ENCODE measurements around the gene MTA1. TPM values are rescaled to one million over a fixed set of nuclear protein-coding genes. Genes with fewer than 3 reads are reported as not detected.

MTA1 gene
- total RNA-seq, 2 experiments from 2014 or later = 103 to 217 TPM

DNA sequence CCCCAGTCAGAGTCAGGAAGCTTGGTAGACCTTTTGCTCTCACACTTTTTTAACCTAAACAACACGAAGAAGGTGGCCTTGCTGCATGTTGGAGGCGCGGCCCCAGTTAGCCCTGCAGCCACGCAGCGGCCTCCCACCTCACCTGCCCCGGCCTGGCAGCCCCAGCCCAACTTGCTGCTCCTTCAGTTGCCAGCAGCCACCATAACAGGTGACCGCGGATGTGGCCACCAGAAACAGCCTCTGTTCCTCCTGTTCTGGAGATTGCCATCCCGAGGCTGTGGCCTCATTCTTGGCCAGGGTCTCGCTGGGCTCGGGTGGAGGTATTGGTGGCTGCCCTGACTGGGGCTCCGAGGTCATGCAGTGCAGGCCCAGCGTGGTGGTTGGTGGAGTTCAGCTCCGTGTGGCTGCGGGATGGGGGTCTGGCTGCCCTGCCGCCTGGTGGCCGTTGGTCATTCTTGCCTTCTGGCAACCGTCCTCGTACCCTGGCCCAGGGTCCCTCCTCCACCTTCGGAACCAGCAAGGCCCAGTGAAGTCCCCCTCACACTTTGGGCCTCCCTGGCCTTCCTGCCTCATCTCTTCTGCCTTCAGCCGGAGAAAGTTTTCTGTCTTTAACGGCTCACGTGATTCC, 42.0 kb upstream of the MTA1 start:
- Histone ChIP-seq H3K4me3 (ENCODE audit: low read depth, low read length, poor library complexity, severe bottlenecking) (no peak overlapping the region), H3K36me3 (ENCODE audit: insufficient read depth, low read length) (no peaks in the 10 kb centered on the region), H4K20me1 (ENCODE audit: insufficient read depth, low read length) (no peaks in the 10 kb centered on the region), H3K9me2 (ENCODE audit: insufficient read depth, low read length) (no peaks in the 10 kb centered on the region), H2AFZ (ENCODE audit: low read length) (no peak overlapping the region), H3K4me2 (ENCODE audit: low read length) (no peak overlapping the region), H3K9me3 (ENCODE audit: low read length) (no peaks in the 10 kb centered on the region), H3K79me2 (ENCODE audit: insufficient read depth, low read depth, low read length) (no peaks in the 10 kb centered on the region), H3K4me1 (ENCODE audit: insufficient read depth, low read length, poor library complexity, severe bottlenecking) (peaks cover 8% of the 10 kb centered on the region), H3K27ac (ENCODE audit: low read depth, low read length, poor library complexity, severe bottlenecking) (no peak overlapping the region)
- POLR2A ChIA-PET = no interaction called here
- intact Hi-C loops (cut with micrococcal nuclease; ENCODE audit: unreplicated experiment) = no loop called here
- DNase-seq (ENCODE audit: low spot score) = no peak
- TF ChIP-seq, protein P1, sequence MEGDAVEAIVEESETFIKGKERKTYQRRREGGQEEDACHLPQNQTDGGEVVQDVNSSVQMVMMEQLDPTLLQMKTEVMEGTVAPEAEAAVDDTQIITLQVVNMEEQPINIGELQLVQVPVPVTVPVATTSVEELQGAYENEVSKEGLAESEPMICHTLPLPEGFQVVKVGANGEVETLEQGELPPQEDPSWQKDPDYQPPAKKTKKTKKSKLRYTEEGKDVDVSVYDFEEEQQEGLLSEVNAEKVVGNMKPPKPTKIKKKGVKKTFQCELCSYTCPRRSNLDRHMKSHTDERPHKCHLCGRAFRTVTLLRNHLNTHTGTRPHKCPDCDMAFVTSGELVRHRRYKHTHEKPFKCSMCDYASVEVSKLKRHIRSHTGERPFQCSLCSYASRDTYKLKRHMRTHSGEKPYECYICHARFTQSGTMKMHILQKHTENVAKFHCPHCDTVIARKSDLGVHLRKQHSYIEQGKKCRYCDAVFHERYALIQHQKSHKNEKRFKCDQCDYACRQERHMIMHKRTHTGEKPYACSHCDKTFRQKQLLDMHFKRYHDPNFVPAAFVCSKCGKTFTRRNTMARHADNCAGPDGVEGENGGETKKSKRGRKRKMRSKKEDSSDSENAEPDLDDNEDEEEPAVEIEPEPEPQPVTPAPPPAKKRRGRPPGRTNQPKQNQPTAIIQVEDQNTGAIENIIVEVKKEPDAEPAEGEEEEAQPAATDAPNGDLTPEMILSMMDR (conservative IDR thresholded peaks at IDR 0.05; ENCODE audit: low read length) = no peak
- TF ChIP-seq EZH2phosphoT487 (IDR thresholded peaks at IDR 0.05; ENCODE audit: borderline replicate concordance, low read depth, low read length) = no peak
- no TSS peak for BruUV-seq (replicated peaks)
- CTCF ChIA-PET (ENCODE audit: unreplicated experiment) = no interaction called here

DNA sequence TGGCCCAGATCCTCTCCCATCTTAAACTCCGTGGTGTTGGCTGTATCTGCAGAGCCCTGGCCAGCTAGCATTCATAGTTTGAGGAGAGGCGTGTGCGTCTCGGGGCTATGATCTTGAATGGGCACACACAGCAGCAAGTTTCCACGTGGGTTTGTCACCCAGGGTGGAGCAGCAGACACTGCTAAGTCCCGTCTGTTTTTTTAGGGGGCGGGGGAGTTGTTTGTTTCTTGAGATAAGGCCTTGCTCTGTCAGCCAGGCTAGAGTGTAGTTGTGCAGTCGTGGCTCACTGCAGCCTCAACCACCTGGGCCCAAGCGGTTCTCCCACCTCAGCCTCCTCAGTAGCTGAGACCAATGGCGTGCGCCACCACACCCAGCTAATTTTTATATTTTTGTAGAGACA, 41.4 kb upstream of the MTA1 start:
- H3K4me2 ChIP-seq (ENCODE audit: low read length) = no peak overlapping the region
- CTCF ChIA-PET (ENCODE audit: unreplicated experiment) = no interaction called here
- H3K79me2 ChIP-seq (ENCODE audit: insufficient read depth, low read depth, low read length) = no peaks in the 10 kb centered on the region
- no peak overlapping the region for H3K4me3 ChIP-seq (ENCODE audit: low read depth, low read length, poor library complexity, severe bottlenecking)
- DNase-seq (ENCODE audit: low spot score) = no peak
- no peaks in the 10 kb centered on the region for H3K36me3 ChIP-seq (ENCODE audit: insufficient read depth, low read length)
- no peak for TF ChIP-seq EZH2phosphoT487 (IDR thresholded peaks at IDR 0.05; ENCODE audit: borderline replicate concordance, low read depth, low read length)
- TF ChIP-seq, protein P1 (conservative IDR thresholded peaks at IDR 0.05; ENCODE audit: low read length) = no peak
- no peak overlapping the region for H2AFZ ChIP-seq (ENCODE audit: low read length)
- BruUV-seq (replicated peaks) = no TSS peak
- intact Hi-C loops (cut with micrococcal nuclease; ENCODE audit: unreplicated experiment) = no loop called here
- no peaks in the 10 kb centered on the region for H4K20me1 ChIP-seq (ENCODE audit: insufficient read depth, low read length)
- H3K4me1 ChIP-seq (ENCODE audit: insufficient read depth, low read length, poor library complexity, severe bottlenecking) = peaks cover 8% of the 10 kb centered on the region
- no peaks in the 10 kb centered on the region for H3K9me3 ChIP-seq (ENCODE audit: low read length)
- no peaks in the 10 kb centered on the region for H3K9me2 ChIP-seq (ENCODE audit: insufficient read depth, low read length)
- POLR2A ChIA-PET = no interaction called here
- no peak overlapping the region for H3K27ac ChIP-seq (ENCODE audit: low read depth, low read length, poor library complexity, severe bottlenecking)

DNA sequence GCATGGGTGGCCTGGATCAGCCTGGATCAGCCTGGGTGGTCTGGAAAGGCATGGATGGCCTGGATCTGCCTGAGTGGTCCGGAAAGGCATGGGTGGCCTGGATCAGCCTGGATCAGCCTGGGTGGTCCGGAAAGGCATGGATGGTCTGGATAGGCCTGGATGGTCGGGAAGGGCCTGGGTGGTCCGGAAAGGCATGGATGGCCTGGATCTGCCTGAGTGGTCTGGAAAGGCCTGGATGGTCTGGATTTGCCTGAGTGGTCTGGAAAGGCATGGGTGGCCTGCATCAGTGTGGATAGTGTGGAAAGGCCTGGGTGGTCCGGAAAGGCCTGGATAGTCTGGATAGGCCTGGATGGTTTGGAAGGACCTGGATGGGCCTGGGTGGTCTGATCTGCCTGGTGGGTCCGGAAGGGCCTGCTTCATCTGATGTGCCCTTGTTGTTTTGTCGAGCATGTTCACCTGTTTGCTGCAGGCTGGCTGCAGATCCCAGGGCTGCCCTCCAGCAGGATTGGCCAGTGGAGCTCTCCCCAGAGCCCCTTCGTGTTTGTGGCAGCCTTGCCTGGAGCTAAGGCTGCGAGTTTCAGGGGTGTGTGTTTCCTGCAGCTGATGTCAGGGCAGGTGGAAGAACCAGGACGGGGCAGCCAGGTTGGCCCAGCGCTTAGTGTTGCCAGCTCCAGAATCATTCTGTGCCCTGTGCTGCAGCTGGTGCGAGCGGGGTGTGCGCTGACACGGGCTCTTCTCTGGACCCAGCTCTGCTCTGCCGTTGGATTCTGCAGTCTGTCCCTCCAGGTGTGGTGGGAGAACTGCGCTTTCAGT, 40.5 kb upstream of the MTA1 start:
- H3K4me2 ChIP-seq (ENCODE audit: low read length) = no peak overlapping the region
- no peaks in the 10 kb centered on the region for H3K36me3 ChIP-seq (ENCODE audit: insufficient read depth, low read length)
- TF ChIP-seq, protein P1 (conservative IDR thresholded peaks at IDR 0.05; ENCODE audit: low read length) = no peak
- TF ChIP-seq EZH2phosphoT487 (IDR thresholded peaks at IDR 0.05; ENCODE audit: borderline replicate concordance, low read depth, low read length) = no peak
- no peaks in the 10 kb centered on the region for H3K9me3 ChIP-seq (ENCODE audit: low read length)
- no TSS peak for BruUV-seq (replicated peaks)
- ChIA-PET CTCF (ENCODE audit: unreplicated experiment) (no interaction called here), POLR2A (interaction anchor here (0.5 kb wide), 1 partner anchor 19 kb away, joined by 3 read pairs; no protein-coding TSS in a partner anchor)
- H4K20me1 ChIP-seq (ENCODE audit: insufficient read depth, low read length) = no peaks in the 10 kb centered on the region
- intact Hi-C loops (cut with micrococcal nuclease; ENCODE audit: unreplicated experiment) = no loop called here
- no peak overlapping the region for H3K27ac ChIP-seq (ENCODE audit: low read depth, low read length, poor library complexity, severe bottlenecking)
- no peak overlapping the region for H3K4me3 ChIP-seq (ENCODE audit: low read depth, low read length, poor library complexity, severe bottlenecking)
- no peaks in the 10 kb centered on the region for H3K9me2 ChIP-seq (ENCODE audit: insufficient read depth, low read length)
- H2AFZ ChIP-seq (ENCODE audit: low read length) = no peak overlapping the region
- H3K79me2 ChIP-seq (ENCODE audit: insufficient read depth, low read depth, low read length) = no peaks in the 10 kb centered on the region
- H3K4me1 ChIP-seq (ENCODE audit: insufficient read depth, low read length, poor library complexity, severe bottlenecking) = peaks cover 8% of the 10 kb centered on the region
- DNase-seq (ENCODE audit: low spot score) = no peak

Measured in OCI-LY7 (cell line).